ENCODE results near the gene ACY1. TPM values are rescaled to one million over a fixed set of nuclear protein-coding genes. Genes with fewer than 3 reads are reported as not detected.
A peak's percentile ranks its signal among the peaks of the same experiment; 100 is the strongest.
"Not testable (repeated sequence)": the region's sequence is repeated elsewhere in the genome, so short reads cannot be mapped to it uniquely, and the experiment has no call there.

ACY1 gene
- total and polyA plus RNA-seq, 8 donors, result 8.0 to 60.6 (median 38.3) TPM; not detected in 1

- TF ChIP-seq EP300 (IDR thresholded peaks at IDR 0.05), result no peak
- no peak for TF ChIP-seq POLR2A (IDR thresholded peaks at IDR 0.05)
- TF ChIP-seq CTCF (IDR thresholded peaks at IDR 0.05), result no peak
- TF ChIP-seq POLR2AphosphoS5 (IDR thresholded peaks at IDR 0.05), result no peak
- no peak overlapping the region for H3K4me3 ChIP-seq
- H3K9me3 ChIP-seq, result no peaks in the 10 kb centered on the region
- peaks cover 29 to 41% (median 40%) of the 10 kb centered on the region in 4 donors for H3K36me3 ChIP-seq
- intact Hi-C loops (cut with DNase I; ENCODE audit: low total_unique reads), result no loop called here
- H3K27ac ChIP-seq, result peak overlapping the region in 1 of 5 donors; percentile 11
- DNase-seq, result no peak
- H3K4me1 ChIP-seq, result peaks cover 18 to 63% (median 43%) of the 10 kb centered on the region in 4 donors
- no peaks in the 10 kb centered on the region for H3K27me3 ChIP-seq
- WGBS, 5 donors, result 61 to 76% (median 69%) methylated on average over 3 of the region's 3 CpGs
Measured at GRCh38 chr3:51992017-51992682, 8.8 kb downstream of the ACY1 start.

DNA sequence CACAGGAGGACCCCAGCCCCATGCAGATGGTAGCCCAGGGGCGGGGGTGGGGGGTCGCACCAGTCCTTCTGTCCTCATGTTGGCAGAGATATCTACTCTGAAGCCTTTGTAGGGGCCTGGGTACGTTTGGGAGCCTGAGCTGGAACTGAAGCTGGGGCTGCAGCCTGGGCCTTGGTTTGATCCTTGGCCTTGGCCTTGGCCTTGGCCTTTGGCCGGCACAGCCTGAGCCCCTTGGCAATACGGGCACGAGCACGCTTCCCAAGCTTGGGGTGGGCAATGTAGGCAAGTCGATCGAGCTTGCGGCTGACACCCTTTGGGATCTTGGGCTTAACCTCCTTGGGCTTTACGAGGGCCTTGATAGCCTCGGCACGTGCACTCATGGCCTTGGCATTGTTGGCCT is 10.3 kb downstream of the ACY1 start:
- H3K27me3 ChIP-seq; H3K27ac ChIP-seq; intact Hi-C loops (cut with DNase I; ENCODE audit: low total_unique reads); DNase-seq; H3K9me3 ChIP-seq; H3K4me3 ChIP-seq: not testable (repeated sequence)
- Histone ChIP-seq H3K36me3 (peaks cover 29 to 41% (median 40%) of the 10 kb centered on the region in 4 donors), H3K4me1 (peaks cover 18 to 63% (median 45%) of the 10 kb centered on the region in 4 donors)
- WGBS, 5 donors, result 67 to 83% (median 79%) methylated on average over 3 to 10 of the region's 13 CpGs; no CpG with 5 or more reads in 1 of the 5 donors

GRCh38 chr3:51994530-51994929 is 11.2 kb downstream of the ACY1 start:
- Histone ChIP-seq H3K27me3 (peaks cover 0 to 7% (median 0%) of the 10 kb centered on the region in 3 donors), H3K27ac (peak overlapping the region in 4 of 5 donors; percentile 89 to 91 (median 90)), H3K9me3 (no peaks in the 10 kb centered on the region), H3K36me3 (peaks cover 29 to 41% (median 40%) of the 10 kb centered on the region in 4 donors), H3K4me3 (peak overlapping the region; percentile 76 to 93 (median 80)), H3K4me1 (peaks cover 18 to 59% (median 42%) of the 10 kb centered on the region in 4 donors)
- 54 to 71% (median 61%) methylated on average over 2 of the region's 2 CpGs for WGBS, 5 donors
- TF ChIP-seq CTCF (IDR thresholded peaks at IDR 0.05) (no peak), EP300 (IDR thresholded peaks at IDR 0.05) (no peak), POLR2AphosphoS5 (IDR thresholded peaks at IDR 0.05) (no peak), POLR2A (IDR thresholded peaks at IDR 0.05) (no peak)
- no peak for DNase-seq
- intact Hi-C loops (cut with DNase I; ENCODE audit: low total_unique reads), result no loop called here

DNA sequence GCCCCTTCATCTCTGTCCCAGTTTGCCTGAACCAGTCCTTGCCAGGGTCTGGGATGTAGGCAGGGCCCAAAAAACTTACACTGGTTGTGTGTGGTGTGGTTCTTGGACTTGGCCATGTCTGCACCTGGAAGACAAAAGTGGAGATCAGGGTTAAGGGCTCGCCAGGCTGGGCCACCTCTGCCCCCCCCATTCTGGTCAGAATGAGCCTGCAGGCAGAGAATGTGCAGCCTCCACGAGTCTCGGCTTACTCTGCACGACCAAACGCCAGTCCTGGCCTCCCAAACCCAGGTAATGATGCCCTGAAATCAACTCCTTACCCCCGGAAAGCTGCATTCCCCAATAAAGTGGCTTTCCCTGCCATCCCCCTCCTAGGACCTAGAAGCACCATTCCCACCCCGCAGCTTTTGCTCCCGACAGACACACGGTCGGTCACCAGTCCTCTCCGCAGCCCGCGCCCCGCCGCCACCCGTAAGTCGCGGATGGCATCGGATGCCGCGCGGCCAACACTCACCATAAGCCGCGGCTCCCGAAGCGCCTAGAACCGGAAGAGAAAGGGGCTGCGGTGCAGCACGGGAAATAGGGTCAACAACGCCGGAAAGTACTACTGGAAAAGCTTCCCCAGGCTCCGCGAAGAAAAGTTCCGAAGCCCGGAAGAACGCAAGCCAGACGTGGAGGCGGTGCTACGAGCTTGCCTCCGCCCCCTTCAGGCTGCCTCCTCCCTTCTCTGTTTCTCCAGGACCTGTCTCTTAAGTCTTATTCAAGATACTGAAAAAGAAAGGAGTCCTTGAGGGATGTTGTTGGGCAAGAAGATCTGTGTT is 12.2 kb downstream of the ACY1 start, which contains the start of gene RPL29:
RPL29 (minus strand) TSS at position 550 of the 818 bp plus-strand sequence; CDS start at position 116, 434 bp downstream.
- Histone ChIP-seq H3K27ac (peak within 1 kb of the TSS; percentile 80 to 91 (median 90)), H3K36me3 (peaks cover 29 to 41% (median 40%) of the 10 kb centered on the region in 4 donors), H3K9me3 (no peaks in the 10 kb centered on the region), H3K27me3 (peaks cover 0 to 7% (median 0%) of the 10 kb centered on the region in 3 donors), H3K4me3 (peak within 1 kb of the TSS; percentile 76 to 93 (median 80)), H3K4me1 (peaks cover 18 to 49% (median 34%) of the 10 kb centered on the region in 4 donors)
- DNase-seq, result peak; percentile 93 to 98
- TF ChIP-seq EP300 (IDR thresholded peaks at IDR 0.05), result no peak
- peak in 3 of 7 experiments; percentile 37 to 77 (median 47) for TF ChIP-seq CTCF (IDR thresholded peaks at IDR 0.05)
- no peak for TF ChIP-seq POLR2A (IDR thresholded peaks at IDR 0.05)
- TF ChIP-seq POLR2AphosphoS5 (IDR thresholded peaks at IDR 0.05), result peak; percentile 75 to 97 (median 81)
- intact Hi-C loops (cut with DNase I; ENCODE audit: low total_unique reads), result no loop called here
- 0% methylated on average over 17 to 40 of the region's 40 CpGs for WGBS, 5 donors
